Measurements from ENCODE around the gene SIDT1.

DNA sequence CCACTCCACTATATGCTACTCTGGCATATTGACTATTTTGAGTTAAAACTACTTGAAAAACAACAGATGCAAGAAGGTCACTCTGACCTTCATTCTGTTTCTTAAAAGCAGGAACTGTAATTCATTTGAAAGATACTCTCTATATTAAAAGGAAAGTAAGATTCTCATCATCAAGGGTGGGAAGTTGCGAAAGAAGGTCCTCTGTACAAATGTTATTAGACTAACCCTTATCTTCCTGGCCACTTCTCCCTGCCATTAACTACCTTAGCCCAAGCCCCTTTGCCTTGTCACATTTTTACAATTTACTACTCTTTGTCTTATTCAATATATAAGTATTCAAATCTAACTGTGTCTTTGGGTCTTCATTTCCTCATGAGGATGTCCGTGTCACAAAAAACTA, 16.1 kb downstream of the SIDT1 start:
- TF ChIP-seq, protein P1, sequence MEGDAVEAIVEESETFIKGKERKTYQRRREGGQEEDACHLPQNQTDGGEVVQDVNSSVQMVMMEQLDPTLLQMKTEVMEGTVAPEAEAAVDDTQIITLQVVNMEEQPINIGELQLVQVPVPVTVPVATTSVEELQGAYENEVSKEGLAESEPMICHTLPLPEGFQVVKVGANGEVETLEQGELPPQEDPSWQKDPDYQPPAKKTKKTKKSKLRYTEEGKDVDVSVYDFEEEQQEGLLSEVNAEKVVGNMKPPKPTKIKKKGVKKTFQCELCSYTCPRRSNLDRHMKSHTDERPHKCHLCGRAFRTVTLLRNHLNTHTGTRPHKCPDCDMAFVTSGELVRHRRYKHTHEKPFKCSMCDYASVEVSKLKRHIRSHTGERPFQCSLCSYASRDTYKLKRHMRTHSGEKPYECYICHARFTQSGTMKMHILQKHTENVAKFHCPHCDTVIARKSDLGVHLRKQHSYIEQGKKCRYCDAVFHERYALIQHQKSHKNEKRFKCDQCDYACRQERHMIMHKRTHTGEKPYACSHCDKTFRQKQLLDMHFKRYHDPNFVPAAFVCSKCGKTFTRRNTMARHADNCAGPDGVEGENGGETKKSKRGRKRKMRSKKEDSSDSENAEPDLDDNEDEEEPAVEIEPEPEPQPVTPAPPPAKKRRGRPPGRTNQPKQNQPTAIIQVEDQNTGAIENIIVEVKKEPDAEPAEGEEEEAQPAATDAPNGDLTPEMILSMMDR (IDR thresholded peaks at IDR 0.05): no peak
- TF ChIP-seq POLR2A (IDR thresholded peaks at IDR 0.05): no peak
